Effector memory CD4-positive, alpha-beta T cell (primary cell): Measurements from ENCODE around the gene KRTAP2-4.
"Not testable (repeated sequence)": the region's sequence is repeated elsewhere in the genome, so short reads cannot be mapped to it uniquely, and the experiment has no call there.

Source experiments
- DNase-seq, 3 donors: peaks; one replicate each; pipeline ENCODE4 v3.0.0-alpha.2; 2020
- H3K27ac ChIP-seq: 2 replicates; pipeline ENCODE4 v1.7.0; 2013; ENCODE audit warnings: mild to moderate bottlenecking, low read length, moderate library complexity; ENCODE audit not compliant: insufficient read depth, poor library complexity, severe bottlenecking
- H3K27me3 ChIP-seq: replicated peaks from 2 replicates; pipeline ENCODE4 v1.7.0; 2013; ENCODE audit warnings: mild to moderate bottlenecking, low read length; ENCODE audit not compliant: insufficient read depth, control insufficient read depth, poor library complexity, severe bottlenecking
- H3K36me3 ChIP-seq: 2 replicates; pipeline ENCODE4 v1.7.0; 2013; ENCODE audit warnings: mild to moderate bottlenecking, low read length, moderate library complexity; ENCODE audit not compliant: control insufficient read depth, insufficient read depth
- H3K4me1 ChIP-seq: 2 replicates; pipeline ENCODE4 v1.7.0; 2013; ENCODE audit warnings: low read length, mild to moderate bottlenecking; ENCODE audit not compliant: control insufficient read depth, insufficient read depth, poor library complexity, severe bottlenecking
- H3K4me3 ChIP-seq: 2 replicates; pipeline ENCODE4 v1.7.0; 2013; ENCODE audit warnings: low read length, low read depth, mild to moderate bottlenecking; ENCODE audit not compliant: insufficient read depth, poor library complexity, severe bottlenecking
- H3K9me3 ChIP-seq: 2 replicates; pipeline ENCODE4 v1.7.0; 2013; ENCODE audit warnings: mild to moderate bottlenecking, low read length, moderate library complexity; ENCODE audit not compliant: control insufficient read depth

The KRTAP2-4 gene

GRCh38 chr17:41099682-41100480 is 34.2 kb upstream of the KRTAP2-4 start:
- not testable (repeated sequence) for H3K4me1 ChIP-seq, H3K27ac ChIP-seq, DNase-seq, H3K27me3 ChIP-seq, H3K36me3 ChIP-seq, H3K9me3 ChIP-seq, H3K4me3 ChIP-seq

DNA sequence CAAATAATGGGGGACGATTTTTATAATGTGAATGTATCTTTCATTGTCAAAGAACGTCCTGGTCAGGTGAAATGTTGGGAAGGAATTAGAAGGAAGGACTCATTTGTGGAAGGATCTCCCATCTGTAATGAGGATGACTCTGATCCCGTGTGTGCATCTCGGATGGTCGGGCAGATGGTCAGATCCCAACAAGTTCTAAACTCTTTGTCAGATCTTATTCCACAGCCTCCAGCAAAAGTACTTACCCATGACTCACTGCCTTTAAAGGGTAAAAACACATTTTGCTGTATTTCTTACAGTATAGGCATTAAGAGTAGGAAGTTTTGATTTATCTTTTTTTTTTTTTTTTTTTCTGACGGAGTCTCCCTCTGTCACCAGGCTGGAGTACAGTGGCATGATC is 32.8 kb upstream of the KRTAP2-4 start:
- no peak for DNase-seq
- H3K27ac ChIP-seq = no peak overlapping the region

GRCh38 chr17:41098042-41098441 is 32.4 kb upstream of the KRTAP2-4 start, which contains the start of gene KRTAP4-8:
TSS of gene KRTAP4-8 (minus strand) at chr17:41098142. CDS start at chr17:41098084, 58 bp downstream.
- no peak within 1 kb of the TSS for H3K4me3 ChIP-seq
- DNase-seq = no peak
- H3K4me1 ChIP-seq = no peaks in the 10 kb centered on the region
- H3K27ac ChIP-seq = no peak within 1 kb of the TSS
- no peaks in the 10 kb centered on the region for H3K9me3 ChIP-seq
- no peaks in the 10 kb centered on the region for H3K27me3 ChIP-seq
- H3K36me3 ChIP-seq = no peaks in the 10 kb centered on the region

More for the DNA sequence above, 32.8 kb upstream of the KRTAP2-4 start:
- H3K36me3 ChIP-seq = no peaks in the 10 kb centered on the region
- H3K4me1 ChIP-seq = no peaks in the 10 kb centered on the region
- no peak overlapping the region for H3K4me3 ChIP-seq
- no peaks in the 10 kb centered on the region for H3K27me3 ChIP-seq
- H3K9me3 ChIP-seq = no peaks in the 10 kb centered on the region

GRCh38 chr17:41096055-41096454 is 30.4 kb upstream of the KRTAP2-4 start:
- Histone ChIP-seq H3K36me3 (no peaks in the 10 kb centered on the region), H3K27me3 (no peaks in the 10 kb centered on the region), H3K9me3 (no peaks in the 10 kb centered on the region), H3K4me1 (no peaks in the 10 kb centered on the region), H3K27ac (no peak overlapping the region), H3K4me3 (no peak overlapping the region)
- DNase-seq = no peak

DNA sequence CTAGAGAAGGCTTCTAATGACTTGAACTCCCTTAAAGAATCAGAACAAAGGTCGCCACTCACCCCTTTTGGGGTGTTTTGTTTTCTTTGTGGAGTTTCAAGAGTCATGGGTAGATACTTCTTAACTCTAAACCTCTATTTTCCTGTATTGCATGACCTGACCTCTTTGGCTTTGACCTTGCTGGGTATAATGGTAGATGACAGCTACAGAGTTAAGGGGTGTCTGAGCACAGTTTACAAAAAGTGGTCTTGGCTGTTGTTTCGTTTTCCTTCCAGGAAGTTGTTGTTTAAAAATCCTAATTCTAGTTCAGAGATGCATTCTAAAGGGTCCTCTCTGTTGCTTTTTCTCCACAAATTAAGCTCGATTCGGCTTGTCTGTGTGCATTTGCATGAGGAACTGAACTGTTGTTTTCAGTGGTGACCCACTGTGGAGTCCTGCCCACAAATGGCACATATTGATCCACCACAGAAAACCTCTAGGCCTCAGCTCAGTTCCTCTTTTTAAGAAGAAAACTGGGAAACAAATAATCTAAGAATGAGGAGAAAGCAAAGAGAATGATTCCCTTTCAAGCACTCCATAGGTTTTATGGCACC is 23.2 kb upstream of the KRTAP2-4 start:
- H3K9me3 ChIP-seq, H3K4me3 ChIP-seq, H3K27me3 ChIP-seq, H3K27ac ChIP-seq, H3K36me3 ChIP-seq, DNase-seq, H3K4me1 ChIP-seq: not testable (repeated sequence)

- DNase-seq, H3K27me3 ChIP-seq, H3K27ac ChIP-seq, H3K9me3 ChIP-seq, H3K36me3 ChIP-seq, H3K4me1 ChIP-seq, H3K4me3 ChIP-seq: not testable (repeated sequence)
These were observed 18.6 kb upstream of the KRTAP2-4 start, which contains the start of gene KRTAP4-7 for GRCh38 chr17:41084100-41084856. TSS of gene KRTAP4-7 (plus strand) at chr17:41084150. CDS start at chr17:41084207, 57 bp downstream.

DNA sequence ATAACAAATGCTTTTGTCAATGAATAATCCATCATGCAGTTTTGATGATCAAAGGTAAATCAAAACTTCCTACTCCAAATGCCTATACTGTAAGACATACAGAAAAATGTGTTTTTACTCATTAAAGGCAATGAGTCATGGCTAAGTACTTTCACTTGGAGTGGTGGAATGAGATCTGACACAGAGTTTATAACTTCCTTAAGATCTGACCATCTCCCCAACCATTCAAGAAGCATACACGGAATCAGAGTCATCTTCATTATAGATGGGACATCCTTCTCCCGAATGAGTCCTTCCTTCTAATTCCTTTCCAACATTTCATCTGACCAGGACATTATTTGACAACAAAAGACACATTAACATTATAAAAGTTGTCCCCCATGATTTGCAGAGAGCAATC is 17.7 kb upstream of the KRTAP2-4 start:
- H3K27ac ChIP-seq, DNase-seq: not testable (repeated sequence)

DNA sequence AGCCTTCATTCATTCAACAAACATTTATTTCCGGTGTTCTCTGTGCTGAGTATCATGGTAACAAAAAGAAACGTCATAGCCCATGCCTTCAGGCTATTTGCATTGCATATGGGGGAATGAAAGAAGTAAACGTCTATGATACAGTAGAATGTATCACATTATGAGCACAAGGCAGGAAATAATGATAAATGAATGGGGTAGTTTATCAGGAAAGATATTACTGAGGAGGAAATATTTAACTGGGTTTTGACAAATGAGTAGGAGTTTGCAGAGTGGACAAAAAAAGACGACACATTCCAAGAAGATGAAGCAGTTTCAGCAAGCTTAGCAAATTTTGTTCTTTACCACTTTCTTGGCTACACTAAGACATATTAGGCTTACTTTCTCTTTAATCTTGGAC is 16.9 kb upstream of the KRTAP2-4 start:
- no peak for DNase-seq
- H3K27me3 ChIP-seq = no peaks in the 10 kb centered on the region
- no peaks in the 10 kb centered on the region for H3K9me3 ChIP-seq
- H3K4me1 ChIP-seq = no peaks in the 10 kb centered on the region
- no peak overlapping the region for H3K4me3 ChIP-seq
- no peaks in the 10 kb centered on the region for H3K36me3 ChIP-seq
- H3K27ac ChIP-seq = no peak overlapping the region

More for the DNA sequence above, 17.7 kb upstream of the KRTAP2-4 start:
- H3K4me1 ChIP-seq, H3K27me3 ChIP-seq, H3K4me3 ChIP-seq, H3K36me3 ChIP-seq, H3K9me3 ChIP-seq: not testable (repeated sequence)

- H3K27ac ChIP-seq = no peak overlapping the region
- DNase-seq = no peak
- no peaks in the 10 kb centered on the region for H3K4me1 ChIP-seq
- no peak overlapping the region for H3K4me3 ChIP-seq
- H3K9me3 ChIP-seq = no peaks in the 10 kb centered on the region
- H3K27me3 ChIP-seq = peaks cover 7% of the 10 kb centered on the region
- no peaks in the 10 kb centered on the region for H3K36me3 ChIP-seq
These were observed 11.1 kb upstream of the KRTAP2-4 start for GRCh38 chr17:41076788-41077187.

DNA sequence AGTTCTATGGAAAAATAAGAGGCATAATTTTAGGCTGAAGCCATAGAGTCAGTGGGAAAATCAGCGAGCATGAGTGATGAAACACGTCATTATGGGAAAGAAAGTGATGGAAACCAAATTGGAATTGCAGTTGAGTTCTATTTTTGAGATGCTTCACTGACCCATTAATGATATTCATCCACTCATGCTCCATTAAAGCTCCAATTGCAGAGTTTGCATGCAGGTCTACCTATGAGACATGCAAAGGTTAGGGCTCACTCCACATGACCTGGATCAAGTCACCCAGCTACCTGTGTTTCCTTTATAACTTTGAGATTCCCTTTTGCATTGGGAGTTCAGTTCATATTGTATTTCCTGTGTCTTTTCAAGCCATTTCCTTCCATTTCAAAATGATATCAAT is 8.0 kb upstream of the KRTAP2-4 start:
- H3K27ac ChIP-seq = no peak overlapping the region
- no peaks in the 10 kb centered on the region for H3K36me3 ChIP-seq
- peaks cover 7% of the 10 kb centered on the region for H3K27me3 ChIP-seq
- H3K4me3 ChIP-seq = no peak overlapping the region
- DNase-seq = no peak
- H3K4me1 ChIP-seq = no peaks in the 10 kb centered on the region
- H3K9me3 ChIP-seq = no peaks in the 10 kb centered on the region
